ENCODE measurements around the gene ZNF573. TPM values are rescaled to one million over a fixed set of nuclear protein-coding genes. Genes with fewer than 3 reads are reported as not detected.
"Not testable (repeated sequence)": the region's sequence is repeated elsewhere in the genome, so short reads cannot be mapped to it uniquely, and the experiment has no call there.

The ZNF573 gene
- total RNA-seq = 1 to 10 TPM; 4.9 to 9.8 TPM

GRCh38 chr19:37779127-37780005, at the start of gene ZNF573:
Gene ZNF573, minus strand, starts transcription at chr19:37779586. Its CDS starts 5,857 bp downstream, at chr19:37773729.
- peak within 1 kb of the TSS; percentile 94 for H3K4me3 Mint-ChIP-seq
- H3K36me3 Mint-ChIP-seq (ENCODE audit: low read depth) = peaks cover 11% of the 10 kb centered on the region
- peak; percentile 86 for ATAC-seq (replicated peaks)
- peaks cover 10% of the 10 kb centered on the region for H3K4me1 Mint-ChIP-seq
- H3K9me3 Mint-ChIP-seq = peaks cover 4% of the 10 kb centered on the region
- no peaks in the 10 kb centered on the region for H3K27me3 Mint-ChIP-seq
- H3K27ac Mint-ChIP-seq = peak within 1 kb of the TSS; percentile 96

GRCh38 chr19:37817180-37817981, 38.0 kb upstream of the ZNF573 start:
- H3K4me1 Mint-ChIP-seq = no peaks in the 10 kb centered on the region
- peaks cover 17% of the 10 kb centered on the region for H3K27me3 Mint-ChIP-seq
- peak overlapping the region; percentile 27 for H3K4me3 Mint-ChIP-seq
- H3K9me3 Mint-ChIP-seq = peaks cover 13% of the 10 kb centered on the region
- H3K27ac Mint-ChIP-seq = no peak overlapping the region
- no peak for ATAC-seq (replicated peaks)
- H3K36me3 Mint-ChIP-seq (ENCODE audit: low read depth) = no peaks in the 10 kb centered on the region

GRCh38 chr19:37815611-37816010, 36.2 kb upstream of the ZNF573 start:
- not testable (repeated sequence) for H3K27ac Mint-ChIP-seq; H3K4me3 Mint-ChIP-seq; H3K9me3 Mint-ChIP-seq; ATAC-seq (replicated peaks); H3K36me3 Mint-ChIP-seq (ENCODE audit: low read depth); H3K4me1 Mint-ChIP-seq
- H3K27me3 Mint-ChIP-seq = peaks cover 16% of the 10 kb centered on the region

GRCh38 chr19:37813340-37813739, 34.0 kb upstream of the ZNF573 start:
- Mint-ChIP-seq H3K4me3 (no peak overlapping the region), H3K9me3 (peaks cover 9% of the 10 kb centered on the region), H3K27ac (no peak overlapping the region), H3K4me1 (no peaks in the 10 kb centered on the region), H3K27me3 (peaks cover 16% of the 10 kb centered on the region), H3K36me3 (ENCODE audit: low read depth) (no peaks in the 10 kb centered on the region)
- no peak for ATAC-seq (replicated peaks)

- no peak for ATAC-seq (replicated peaks)
- H3K4me3 Mint-ChIP-seq = no peak overlapping the region
- no peaks in the 10 kb centered on the region for H3K36me3 Mint-ChIP-seq (ENCODE audit: low read depth)
- no peaks in the 10 kb centered on the region for H3K4me1 Mint-ChIP-seq
- peaks cover 25% of the 10 kb centered on the region for H3K9me3 Mint-ChIP-seq
- no peak overlapping the region for H3K27ac Mint-ChIP-seq
- H3K27me3 Mint-ChIP-seq = peaks cover 3% of the 10 kb centered on the region
These were observed 30.0 kb upstream of the ZNF573 start for GRCh38 chr19:37809366-37809765.

- no peak for ATAC-seq (replicated peaks)
- Mint-ChIP-seq H3K27me3 (no peaks in the 10 kb centered on the region), H3K36me3 (ENCODE audit: low read depth) (no peaks in the 10 kb centered on the region), H3K9me3 (peaks cover 57% of the 10 kb centered on the region), H3K4me3 (no peak overlapping the region), H3K4me1 (no peaks in the 10 kb centered on the region), H3K27ac (no peak overlapping the region)
These were observed 24.0 kb upstream of the ZNF573 start for GRCh38 chr19:37803249-37803840.

- no peaks in the 10 kb centered on the region for H3K4me1 Mint-ChIP-seq
- peaks cover 3% of the 10 kb centered on the region for H3K27me3 Mint-ChIP-seq
- H3K4me3 Mint-ChIP-seq = no peak overlapping the region
- no peak overlapping the region for H3K27ac Mint-ChIP-seq
- no peaks in the 10 kb centered on the region for H3K36me3 Mint-ChIP-seq (ENCODE audit: low read depth)
- H3K9me3 Mint-ChIP-seq = peaks cover 26% of the 10 kb centered on the region
- no peak for ATAC-seq (replicated peaks)
These were observed 11.0 kb upstream of the ZNF573 start for GRCh38 chr19:37790244-37790925.

GRCh38 chr19:37778613-37779126, 716 bp downstream of the ZNF573 start:
- peaks cover 14% of the 10 kb centered on the region for H3K36me3 Mint-ChIP-seq (ENCODE audit: low read depth)
- peak overlapping the region; percentile 96 for H3K27ac Mint-ChIP-seq
- ATAC-seq (replicated peaks) = no peak
- H3K4me3 Mint-ChIP-seq = peak overlapping the region; percentile 94
- H3K4me1 Mint-ChIP-seq = peaks cover 10% of the 10 kb centered on the region
- H3K9me3 Mint-ChIP-seq = peaks cover 4% of the 10 kb centered on the region
- H3K27me3 Mint-ChIP-seq = no peaks in the 10 kb centered on the region

GRCh38 chr19:37770985-37771384, 8.4 kb downstream of the ZNF573 start:
- Mint-ChIP-seq H3K4me1 (no peaks in the 10 kb centered on the region), H3K4me3 (no peak overlapping the region), H3K36me3 (ENCODE audit: low read depth) (peaks cover 82% of the 10 kb centered on the region), H3K27ac (no peak overlapping the region), H3K9me3 (peaks cover 8% of the 10 kb centered on the region), H3K27me3 (no peaks in the 10 kb centered on the region)
- ATAC-seq (replicated peaks) = no peak

- H3K4me1 Mint-ChIP-seq = no peaks in the 10 kb centered on the region
- peaks cover 6% of the 10 kb centered on the region for H3K9me3 Mint-ChIP-seq
- peak overlapping the region; percentile 73 for H3K27ac Mint-ChIP-seq
- peaks cover 82% of the 10 kb centered on the region for H3K36me3 Mint-ChIP-seq (ENCODE audit: low read depth)
- H3K27me3 Mint-ChIP-seq = no peaks in the 10 kb centered on the region
- no peak overlapping the region for H3K4me3 Mint-ChIP-seq
- peak; percentile 91 for ATAC-seq (replicated peaks)
These were observed 15.9 kb downstream of the ZNF573 start for GRCh38 chr19:37763488-37763887.

GRCh38 chr19:37757683-37758082, 21.7 kb downstream of the ZNF573 start:
- not testable (repeated sequence) for H3K9me3 Mint-ChIP-seq; H3K4me3 Mint-ChIP-seq; H3K4me1 Mint-ChIP-seq; ATAC-seq (replicated peaks); H3K27me3 Mint-ChIP-seq; H3K27ac Mint-ChIP-seq
- peaks cover 62% of the 10 kb centered on the region for H3K36me3 Mint-ChIP-seq (ENCODE audit: low read depth)

- no peaks in the 10 kb centered on the region for H3K27me3 Mint-ChIP-seq
- H3K27ac Mint-ChIP-seq = no peak overlapping the region
- H3K4me1 Mint-ChIP-seq = no peaks in the 10 kb centered on the region
- peaks cover 87% of the 10 kb centered on the region for H3K36me3 Mint-ChIP-seq (ENCODE audit: low read depth)
- H3K4me3 Mint-ChIP-seq = no peak overlapping the region
- no peak for ATAC-seq (replicated peaks)
- H3K9me3 Mint-ChIP-seq = peaks cover 35% of the 10 kb centered on the region
These were observed 41.0 kb downstream of the ZNF573 start for GRCh38 chr19:37738371-37738770.

- ATAC-seq (replicated peaks) = no peak
- Mint-ChIP-seq H3K36me3 (ENCODE audit: low read depth) (peaks cover 5% of the 10 kb centered on the region), H3K9me3 (no peaks in the 10 kb centered on the region), H3K27me3 (no peaks in the 10 kb centered on the region), H3K4me1 (no peaks in the 10 kb centered on the region), H3K27ac (no peak overlapping the region), H3K4me3 (no peak overlapping the region)
These were observed 54.2 kb downstream of the ZNF573 start for GRCh38 chr19:37725181-37725580.

- Mint-ChIP-seq H3K9me3 (no peaks in the 10 kb centered on the region), H3K36me3 (ENCODE audit: low read depth) (peaks cover 11% of the 10 kb centered on the region), H3K27ac (peak overlapping the region; percentile 90), H3K4me3 (peak overlapping the region; percentile 92), H3K4me1 (peaks cover 9% of the 10 kb centered on the region), H3K27me3 (no peaks in the 10 kb centered on the region)
- no peak for ATAC-seq (replicated peaks)
These were observed 59.5 kb downstream of the ZNF573 start for GRCh38 chr19:37719927-37720265.
